ENCODE results near the gene FGF8. TPM values are rescaled to one million over a fixed set of nuclear protein-coding genes. Genes with fewer than 3 reads are reported as not detected.

FGF8 gene
- total and polyA plus RNA-seq, 10 of the 15 experiments (the other 5 are each of a cell fraction or from before 2014, with no cell fraction given): 0.08 to 0.43 (median 0.17) TPM; not detected in 7

DNA sequence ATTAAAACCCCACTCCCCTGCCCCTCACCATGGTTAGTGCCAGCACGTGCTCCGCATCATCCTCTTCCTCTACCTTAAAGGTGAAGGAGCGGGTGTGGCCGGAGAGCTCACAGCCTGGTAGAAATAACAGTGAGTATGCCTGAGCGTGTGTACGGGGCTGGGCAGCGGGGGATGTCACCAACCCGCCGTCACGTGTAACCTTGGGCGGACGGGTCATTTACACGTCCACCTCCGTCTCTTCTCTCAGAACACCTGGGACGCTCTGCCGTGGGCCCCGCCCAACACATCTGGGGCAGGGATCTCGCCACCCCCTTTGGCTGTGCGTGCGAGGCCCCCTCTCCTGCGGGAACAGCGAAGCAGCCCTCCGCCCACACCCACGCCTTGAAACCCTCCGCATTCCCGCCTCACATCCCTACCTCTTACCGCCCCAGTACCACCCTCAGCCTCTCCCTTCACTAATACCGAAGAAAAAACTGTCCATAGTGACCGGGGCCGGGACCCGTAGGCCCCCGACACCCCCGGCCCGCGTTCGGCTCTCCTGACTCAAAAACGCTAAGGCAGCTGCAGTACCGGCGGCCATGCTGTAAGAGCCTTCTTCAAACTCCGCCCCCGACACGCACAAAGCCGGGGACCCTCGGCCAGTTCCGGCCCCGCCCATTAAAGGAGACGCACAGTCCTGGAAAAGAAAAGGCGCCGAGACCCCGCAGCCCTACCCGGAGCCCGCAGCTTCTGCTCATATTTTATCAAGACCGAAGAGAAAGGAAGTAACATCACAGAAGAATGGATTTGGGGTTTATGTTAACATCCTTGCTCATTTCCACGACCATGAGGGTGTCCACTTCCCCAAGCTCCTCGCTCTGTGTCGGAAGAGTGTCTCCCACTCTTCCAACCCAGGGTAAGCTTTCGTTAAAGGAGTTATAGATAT is 7.2 kb upstream of the FGF8 start, which contains the start of gene NPM3 (continued):
- no peak for TF ChIP-seq SIN3A (IDR thresholded peaks at IDR 0.05; ENCODE audit: low read depth, low read length)
- no peak for TF ChIP-seq SREBF1 (IDR thresholded peaks at IDR 0.05; ENCODE audit: low read length)
- TF ChIP-seq, protein P1, sequence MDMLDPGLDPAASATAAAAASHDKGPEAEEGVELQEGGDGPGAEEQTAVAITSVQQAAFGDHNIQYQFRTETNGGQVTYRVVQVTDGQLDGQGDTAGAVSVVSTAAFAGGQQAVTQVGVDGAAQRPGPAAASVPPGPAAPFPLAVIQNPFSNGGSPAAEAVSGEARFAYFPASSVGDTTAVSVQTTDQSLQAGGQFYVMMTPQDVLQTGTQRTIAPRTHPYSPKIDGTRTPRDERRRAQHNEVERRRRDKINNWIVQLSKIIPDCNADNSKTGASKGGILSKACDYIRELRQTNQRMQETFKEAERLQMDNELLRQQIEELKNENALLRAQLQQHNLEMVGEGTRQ (IDR thresholded peaks at IDR 0.05; ENCODE audit: borderline replicate concordance, low read depth, low read length): no peak
- TF ChIP-seq, protein P2, sequence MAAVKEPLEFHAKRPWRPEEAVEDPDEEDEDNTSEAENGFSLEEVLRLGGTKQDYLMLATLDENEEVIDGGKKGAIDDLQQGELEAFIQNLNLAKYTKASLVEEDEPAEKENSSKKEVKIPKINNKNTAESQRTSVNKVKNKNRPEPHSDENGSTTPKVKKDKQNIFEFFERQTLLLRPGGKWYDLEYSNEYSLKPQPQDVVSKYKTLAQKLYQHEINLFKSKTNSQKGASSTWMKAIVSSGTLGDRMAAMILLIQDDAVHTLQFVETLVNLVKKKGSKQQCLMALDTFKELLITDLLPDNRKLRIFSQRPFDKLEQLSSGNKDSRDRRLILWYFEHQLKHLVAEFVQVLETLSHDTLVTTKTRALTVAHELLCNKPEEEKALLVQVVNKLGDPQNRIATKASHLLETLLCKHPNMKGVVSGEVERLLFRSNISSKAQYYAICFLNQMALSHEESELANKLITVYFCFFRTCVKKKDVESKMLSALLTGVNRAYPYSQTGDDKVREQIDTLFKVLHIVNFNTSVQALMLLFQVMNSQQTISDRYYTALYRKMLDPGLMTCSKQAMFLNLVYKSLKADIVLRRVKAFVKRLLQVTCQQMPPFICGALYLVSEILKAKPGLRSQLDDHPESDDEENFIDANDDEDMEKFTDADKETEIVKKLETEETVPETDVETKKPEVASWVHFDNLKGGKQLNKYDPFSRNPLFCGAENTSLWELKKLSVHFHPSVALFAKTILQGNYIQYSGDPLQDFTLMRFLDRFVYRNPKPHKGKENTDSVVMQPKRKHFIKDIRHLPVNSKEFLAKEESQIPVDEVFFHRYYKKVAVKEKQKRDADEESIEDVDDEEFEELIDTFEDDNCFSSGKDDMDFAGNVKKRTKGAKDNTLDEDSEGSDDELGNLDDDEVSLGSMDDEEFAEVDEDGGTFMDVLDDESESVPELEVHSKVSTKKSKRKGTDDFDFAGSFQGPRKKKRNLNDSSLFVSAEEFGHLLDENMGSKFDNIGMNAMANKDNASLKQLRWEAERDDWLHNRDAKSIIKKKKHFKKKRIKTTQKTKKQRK (IDR thresholded peaks at IDR 0.05; ENCODE audit: low read depth, low read length): no peak
- TF ChIP-seq SMARCA5 (IDR thresholded peaks at IDR 0.05): no peak
- no peak for TF ChIP-seq KAT2A (conservative IDR thresholded peaks at IDR 0.05; ENCODE audit: control insufficient read depth, low read depth, low read length)
- TF ChIP-seq SMAD5 (IDR thresholded peaks at IDR 0.05; ENCODE audit: low read depth): no peak
- TF ChIP-seq TCF3 (IDR thresholded peaks at IDR 0.05; ENCODE audit: borderline replicate concordance, insufficient read depth, low read depth, low read length): 0 out of 2 replicates have a peak, but pooled peaks have one; percentile 38
- TF ChIP-seq SUPT20H (IDR thresholded peaks at IDR 0.05; ENCODE audit: borderline replicate concordance, control insufficient read depth, low read depth, low read length): no peak
- TF ChIP-seq CBX3 (IDR thresholded peaks at IDR 0.05; ENCODE audit: borderline replicate concordance, low read depth): no peak
- TF ChIP-seq TAF1 (IDR thresholded peaks at IDR 0.05; ENCODE audit: borderline replicate concordance, low read depth, low read length): peak; percentile 73; the same call in 1 of the 2 replicates
- TF ChIP-seq, protein P3, sequence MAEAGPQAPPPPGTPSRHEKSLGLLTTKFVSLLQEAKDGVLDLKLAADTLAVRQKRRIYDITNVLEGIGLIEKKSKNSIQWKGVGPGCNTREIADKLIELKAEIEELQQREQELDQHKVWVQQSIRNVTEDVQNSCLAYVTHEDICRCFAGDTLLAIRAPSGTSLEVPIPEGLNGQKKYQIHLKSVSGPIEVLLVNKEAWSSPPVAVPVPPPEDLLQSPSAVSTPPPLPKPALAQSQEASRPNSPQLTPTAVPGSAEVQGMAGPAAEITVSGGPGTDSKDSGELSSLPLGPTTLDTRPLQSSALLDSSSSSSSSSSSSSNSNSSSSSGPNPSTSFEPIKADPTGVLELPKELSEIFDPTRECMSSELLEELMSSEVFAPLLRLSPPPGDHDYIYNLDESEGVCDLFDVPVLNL (IDR thresholded peaks at IDR 0.05; ENCODE audit: low read depth, low read length): no peak
- no peak for TF ChIP-seq WRNIP1 (IDR thresholded peaks at IDR 0.05; ENCODE audit: borderline replicate concordance, low read depth, low read length)
- TF ChIP-seq NR2F1 (conservative IDR thresholded peaks at IDR 0.05): peak; percentile 65
- TF ChIP-seq, protein P4, sequence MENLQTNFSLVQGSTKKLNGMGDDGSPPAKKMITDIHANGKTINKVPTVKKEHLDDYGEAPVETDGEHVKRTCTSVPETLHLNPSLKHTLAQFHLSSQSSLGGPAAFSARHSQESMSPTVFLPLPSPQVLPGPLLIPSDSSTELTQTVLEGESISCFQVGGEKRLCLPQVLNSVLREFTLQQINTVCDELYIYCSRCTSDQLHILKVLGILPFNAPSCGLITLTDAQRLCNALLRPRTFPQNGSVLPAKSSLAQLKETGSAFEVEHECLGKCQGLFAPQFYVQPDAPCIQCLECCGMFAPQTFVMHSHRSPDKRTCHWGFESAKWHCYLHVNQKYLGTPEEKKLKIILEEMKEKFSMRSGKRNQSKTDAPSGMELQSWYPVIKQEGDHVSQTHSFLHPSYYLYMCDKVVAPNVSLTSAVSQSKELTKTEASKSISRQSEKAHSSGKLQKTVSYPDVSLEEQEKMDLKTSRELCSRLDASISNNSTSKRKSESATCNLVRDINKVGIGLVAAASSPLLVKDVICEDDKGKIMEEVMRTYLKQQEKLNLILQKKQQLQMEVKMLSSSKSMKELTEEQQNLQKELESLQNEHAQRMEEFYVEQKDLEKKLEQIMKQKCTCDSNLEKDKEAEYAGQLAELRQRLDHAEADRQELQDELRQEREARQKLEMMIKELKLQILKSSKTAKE (IDR thresholded peaks at IDR 0.05; ENCODE audit: low read depth, poor library complexity, severe bottlenecking): peak; percentile 37
- no peak for TF ChIP-seq MEF2A (IDR thresholded peaks at IDR 0.05; ENCODE audit: insufficient read depth, low read depth, low read length)
- TF ChIP-seq GABPA (IDR thresholded peaks at IDR 0.05; ENCODE audit: low read depth): peak; percentile 72
- peak; percentile 67; the same call in 1 of the 2 replicates for TF ChIP-seq PML (IDR thresholded peaks at IDR 0.05; ENCODE audit: low read length)
- TF ChIP-seq, protein P5, sequence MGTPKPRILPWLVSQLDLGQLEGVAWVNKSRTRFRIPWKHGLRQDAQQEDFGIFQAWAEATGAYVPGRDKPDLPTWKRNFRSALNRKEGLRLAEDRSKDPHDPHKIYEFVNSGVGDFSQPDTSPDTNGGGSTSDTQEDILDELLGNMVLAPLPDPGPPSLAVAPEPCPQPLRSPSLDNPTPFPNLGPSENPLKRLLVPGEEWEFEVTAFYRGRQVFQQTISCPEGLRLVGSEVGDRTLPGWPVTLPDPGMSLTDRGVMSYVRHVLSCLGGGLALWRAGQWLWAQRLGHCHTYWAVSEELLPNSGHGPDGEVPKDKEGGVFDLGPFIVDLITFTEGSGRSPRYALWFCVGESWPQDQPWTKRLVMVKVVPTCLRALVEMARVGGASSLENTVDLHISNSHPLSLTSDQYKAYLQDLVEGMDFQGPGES (IDR thresholded peaks at IDR 0.05): no peak
- 0 out of 2 replicates have a peak, but pooled peaks have one; percentile 51 for TF ChIP-seq HDAC2 (IDR thresholded peaks at IDR 0.05)
- TF ChIP-seq NRF1 (conservative IDR thresholded peaks at IDR 0.05; ENCODE audit: low read depth, low read length): no peak
